Activated CD4-positive, alpha-beta memory T cell treated with anti-CD3 and anti-CD28 coated beads for 36 hours (primary cell): ENCODE results near the gene RBFOX2. TPM values are rescaled to one million over a fixed set of nuclear protein-coding genes. Genes with fewer than 3 reads are reported as not detected.
A peak's percentile ranks its signal among the peaks of the same experiment; 100 is the strongest.

Experiments
- CTCF ChIA-PET: fragments of 350-600 bp; sonication (Branson Sonifier 250); formaldehyde crosslinking; loops from one replicate; lab custom pipeline; 2021; ENCODE audit warnings: antibody characterized with exemption, inconsistent platforms; lab: Charles Lee
- POLR2A ChIA-PET: fragments of 350-600 bp; sonication (Branson Sonifier 250); formaldehyde crosslinking; loops from one replicate; lab custom pipeline; 2021; ENCODE audit warnings: antibody characterized with exemption; lab: Charles Lee
- DNase-seq: peaks from one replicate; pipeline ENCODE4 v3.0.0-alpha.2; 2020
- H3K27ac Mint-ChIP-seq: one replicate; pipeline ENCODE4 v1.8.0; 2021; ENCODE audit warnings: mixed read lengths
- H3K27me3 Mint-ChIP-seq: one replicate; pipeline ENCODE4 v1.8.0; 2021; ENCODE audit warnings: mixed read lengths
- H3K36me3 Mint-ChIP-seq: one replicate; pipeline ENCODE4 v1.8.0; 2021; ENCODE audit warnings: mixed read lengths
- H3K4me1 Mint-ChIP-seq: one replicate; pipeline ENCODE4 v1.8.0; 2021; ENCODE audit warnings: low read depth, mixed read lengths
- H3K4me3 Mint-ChIP-seq: one replicate; pipeline ENCODE4 v1.8.0; 2021; ENCODE audit warnings: mild to moderate bottlenecking, mixed read lengths
- H3K9me3 Mint-ChIP-seq: one replicate; pipeline ENCODE4 v1.8.0; 2021; ENCODE audit warnings: mixed read lengths
- intact Hi-C: fragments of 100-400 bp; cut with micrococcal nuclease; formaldehyde crosslinking; loops from one replicate; pipeline ENCODE4 v1.15.1; 2023
- total RNA-seq, 2 experiments: library from RNA; stranded (reverse); gene quantifications; one replicate each; pipeline ENCODE4 v1.2.3, GENCODE V29; 2021

Gene RBFOX2
- total RNA-seq, 2 experiments from 2014 or later: 4.3 to 4.6 TPM

DNA sequence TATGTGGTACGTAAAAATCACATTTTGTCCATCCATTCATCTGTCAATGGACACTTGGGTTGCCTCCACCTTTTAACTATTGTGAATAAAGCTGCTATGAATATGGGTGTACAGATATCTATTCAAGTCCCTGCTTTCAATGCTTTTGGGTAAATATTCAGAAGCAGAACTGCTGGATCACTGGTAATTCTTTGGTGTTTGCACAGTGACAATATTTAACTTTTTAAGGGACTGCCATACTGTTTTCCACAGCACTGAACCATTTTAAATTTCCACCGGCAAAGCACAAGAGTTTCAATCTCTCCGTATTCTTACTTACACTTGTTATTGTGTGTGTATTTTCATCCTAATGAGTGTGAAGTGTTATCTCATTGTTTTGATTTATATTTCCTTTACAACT lies 79.4 kb downstream of the RBFOX2 start:
- DNase-seq: no peak
- intact Hi-C loops: no loop called here
- Mint-ChIP-seq H3K9me3 (no peaks in the 10 kb centered on the region), H3K27me3 (no peaks in the 10 kb centered on the region), H3K27ac (no peak overlapping the region), H3K4me1 (no peaks in the 10 kb centered on the region), H3K36me3 (no peaks in the 10 kb centered on the region), H3K4me3 (no peak overlapping the region)
- ChIA-PET POLR2A (no interaction called here), CTCF (interaction anchor here (1.2 kb wide), 1 partner anchor 117 kb away, joined by 3 read pairs; no protein-coding TSS in a partner anchor)

DNA sequence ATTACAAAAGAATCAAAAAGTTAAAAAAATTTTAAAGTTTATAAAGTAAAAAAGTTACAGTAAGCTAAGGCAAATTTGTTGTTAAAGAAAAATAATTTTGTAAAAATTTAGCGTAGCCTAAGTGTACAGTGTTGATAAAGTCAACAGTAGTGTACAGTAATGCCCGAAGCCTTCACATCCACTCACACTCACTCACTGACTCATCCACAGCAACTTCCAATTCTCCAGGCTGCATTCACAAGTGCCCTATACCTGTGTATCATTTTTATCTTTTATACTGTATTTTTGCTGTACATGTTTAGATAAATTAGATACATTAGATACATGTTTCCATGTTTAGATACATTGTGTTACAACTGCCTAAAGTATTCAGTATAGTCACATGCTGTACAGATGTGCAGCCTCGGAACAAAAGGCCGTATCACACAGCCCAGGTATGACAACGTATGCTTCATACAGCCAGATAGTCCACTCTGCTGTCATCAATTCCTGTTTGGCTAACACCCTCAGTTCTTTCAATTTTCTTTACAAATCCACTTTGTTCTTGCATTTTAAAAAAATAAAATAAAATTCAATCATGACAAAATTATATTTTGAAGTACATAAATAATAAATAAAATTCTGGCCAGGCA lies 80.7 kb downstream of the RBFOX2 start:
- Mint-ChIP-seq H3K36me3 (no peaks in the 10 kb centered on the region), H3K27ac (no peak overlapping the region), H3K9me3 (no peaks in the 10 kb centered on the region), H3K4me3 (no peak overlapping the region), H3K27me3 (no peaks in the 10 kb centered on the region), H3K4me1 (no peaks in the 10 kb centered on the region)
- CTCF ChIA-PET: interaction anchor here (0.8 kb wide), 1 partner anchor 118 kb away, joined by 4 read pairs; no protein-coding TSS in a partner anchor
- POLR2A ChIA-PET: no interaction called here
- intact Hi-C loops: no loop called here
- no peak for DNase-seq

DNA sequence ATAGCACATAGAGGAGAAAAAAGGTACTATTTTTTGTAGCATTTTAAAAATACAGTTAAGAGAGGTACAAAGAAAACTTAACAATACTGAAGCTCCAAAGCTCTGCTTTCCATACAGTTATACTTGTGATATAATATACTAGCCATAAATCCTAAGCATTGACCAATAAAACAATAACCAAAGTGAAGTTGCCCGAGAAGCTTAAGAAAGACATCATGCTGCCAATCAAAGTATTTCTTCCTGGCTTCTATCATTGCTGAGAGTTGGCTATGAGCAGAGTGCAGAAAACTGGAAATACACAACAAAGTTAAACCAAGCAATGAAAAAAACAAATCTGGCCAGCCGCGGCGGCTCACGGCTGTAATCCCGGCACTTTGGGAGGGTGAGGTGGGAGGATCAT lies 84.2 kb downstream of the RBFOX2 start:
- DNase-seq: no peak
- intact Hi-C loops: no loop called here
- ChIA-PET CTCF (interaction anchor here (1.0 kb wide), 1 partner anchor 12 kb away, joined by 3 read pairs; no protein-coding TSS in a partner anchor), POLR2A (no interaction called here)
- Mint-ChIP-seq H3K9me3 (no peaks in the 10 kb centered on the region), H3K27me3 (peaks cover 8% of the 10 kb centered on the region), H3K4me1 (no peaks in the 10 kb centered on the region), H3K36me3 (no peaks in the 10 kb centered on the region), H3K27ac (no peak overlapping the region), H3K4me3 (no peak overlapping the region)

DNA sequence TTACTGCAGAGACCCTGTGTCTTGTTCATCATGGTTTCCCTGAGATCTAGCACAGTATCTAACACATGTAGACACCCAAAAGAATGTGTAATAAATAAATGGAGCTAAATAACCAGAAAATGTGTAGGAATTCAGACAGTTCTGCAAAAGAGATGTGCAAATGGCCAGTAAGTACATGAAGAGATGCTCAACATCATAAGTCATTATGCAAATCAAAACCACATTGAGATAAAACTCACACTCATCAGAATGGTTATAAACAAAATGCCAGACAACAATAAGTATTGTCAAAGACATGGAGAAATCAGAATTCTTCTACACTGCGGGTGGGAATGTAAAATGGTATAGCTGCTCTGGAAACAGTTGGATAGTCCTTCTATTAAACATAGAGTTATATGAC lies 88.5 kb downstream of the RBFOX2 start:
- H3K36me3 Mint-ChIP-seq: no peaks in the 10 kb centered on the region
- no peak for DNase-seq
- ChIA-PET CTCF (no interaction called here), POLR2A (no interaction called here)
- H3K4me1 Mint-ChIP-seq: no peaks in the 10 kb centered on the region
- H3K4me3 Mint-ChIP-seq: no peak overlapping the region
- intact Hi-C loops: no loop called here
- peaks cover 8% of the 10 kb centered on the region for H3K27me3 Mint-ChIP-seq
- H3K27ac Mint-ChIP-seq: no peak overlapping the region
- no peaks in the 10 kb centered on the region for H3K9me3 Mint-ChIP-seq

DNA sequence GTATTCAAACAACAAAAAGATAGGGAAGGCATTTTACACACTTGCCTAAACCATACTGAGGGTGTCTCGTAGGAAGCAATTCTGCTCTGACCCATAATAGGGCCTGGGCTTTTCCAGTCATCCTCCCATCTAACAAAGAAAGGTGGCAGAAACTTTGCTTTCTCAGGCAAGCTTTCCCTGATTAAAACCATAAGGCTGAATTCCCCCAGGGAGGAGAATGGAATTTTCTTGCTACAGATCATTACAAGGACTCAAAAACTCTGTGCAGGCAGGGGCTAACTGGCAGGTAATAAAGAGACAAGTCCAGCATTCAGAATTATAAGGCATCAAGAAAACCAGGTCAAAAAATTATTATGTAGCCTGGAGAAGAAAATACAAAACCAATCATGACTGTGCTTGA lies 90.4 kb downstream of the RBFOX2 start:
- intact Hi-C loops: no loop called here
- ChIA-PET CTCF (no interaction called here), POLR2A (no interaction called here)
- Mint-ChIP-seq H3K4me1 (no peaks in the 10 kb centered on the region), H3K27me3 (peaks cover 8% of the 10 kb centered on the region), H3K36me3 (no peaks in the 10 kb centered on the region), H3K4me3 (no peak overlapping the region), H3K27ac (no peak overlapping the region), H3K9me3 (no peaks in the 10 kb centered on the region)
- no peak for DNase-seq

DNA sequence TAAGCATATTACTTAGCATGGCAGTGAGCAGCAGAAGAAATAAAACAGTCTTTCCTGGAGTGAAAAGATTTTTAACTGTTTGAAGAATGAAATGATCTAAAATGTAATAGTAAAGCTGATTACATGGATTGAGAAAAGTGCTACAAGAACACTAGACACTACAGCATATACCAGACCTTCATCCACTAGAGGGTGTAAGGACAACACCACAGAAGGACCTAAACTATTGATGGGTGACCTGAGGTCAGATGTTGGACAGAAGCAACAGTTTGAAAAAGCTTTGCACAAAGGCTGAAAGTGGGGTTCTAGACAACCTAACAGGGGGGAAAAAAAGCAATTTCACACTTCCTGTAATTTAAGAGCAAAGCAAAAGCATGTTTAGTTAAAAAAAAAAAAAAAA lies 97.7 kb downstream of the RBFOX2 start:
- Mint-ChIP-seq H3K4me3 (no peak overlapping the region), H3K9me3 (no peaks in the 10 kb centered on the region), H3K36me3 (no peaks in the 10 kb centered on the region), H3K27ac (no peak overlapping the region), H3K4me1 (no peaks in the 10 kb centered on the region), H3K27me3 (peaks cover 5% of the 10 kb centered on the region)
- intact Hi-C loops: loop anchor here (1.0 to 2.0 kb wide), 2 partner anchors 135 to 194 kb away; no protein-coding TSS in a partner anchor
- POLR2A ChIA-PET: no interaction called here
- CTCF ChIA-PET: interaction anchor here (0.6 to 2.5 kb wide), 6 partner anchors 130 to 193 kb away, joined by 3 to 12 read pairs (median 4); no protein-coding TSS in a partner anchor
- DNase-seq: no peak

DNA sequence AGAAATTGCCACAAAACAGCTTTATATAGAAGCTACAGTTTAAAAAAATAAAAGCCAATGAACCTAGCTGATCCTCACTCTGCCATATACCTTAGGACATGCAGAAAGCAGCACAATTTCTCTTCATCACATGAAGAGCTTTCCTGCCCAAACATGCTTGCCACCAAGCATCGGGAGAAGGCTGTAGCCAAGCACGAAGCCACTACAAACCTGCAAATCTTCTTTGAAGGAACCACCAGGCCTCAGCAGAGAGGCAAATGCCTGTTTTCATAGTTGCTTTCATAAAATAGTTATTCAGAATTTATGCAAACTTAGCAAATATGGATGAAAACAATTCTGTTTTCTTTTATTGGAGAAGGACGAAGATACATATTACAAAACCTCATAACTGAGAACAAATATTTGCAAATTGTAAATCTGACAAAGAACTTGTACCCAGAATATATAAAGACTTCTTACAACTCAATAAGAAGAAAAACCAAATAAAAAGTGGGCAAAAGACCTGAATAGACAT lies 100.3 kb downstream of the RBFOX2 start:
- intact Hi-C loops: no loop called here
- CTCF ChIA-PET: interaction anchor here (0.6 to 1.1 kb wide), 3 partner anchors 59 to 246 kb away, joined by 3 read pairs; no protein-coding TSS in a partner anchor

DNA sequence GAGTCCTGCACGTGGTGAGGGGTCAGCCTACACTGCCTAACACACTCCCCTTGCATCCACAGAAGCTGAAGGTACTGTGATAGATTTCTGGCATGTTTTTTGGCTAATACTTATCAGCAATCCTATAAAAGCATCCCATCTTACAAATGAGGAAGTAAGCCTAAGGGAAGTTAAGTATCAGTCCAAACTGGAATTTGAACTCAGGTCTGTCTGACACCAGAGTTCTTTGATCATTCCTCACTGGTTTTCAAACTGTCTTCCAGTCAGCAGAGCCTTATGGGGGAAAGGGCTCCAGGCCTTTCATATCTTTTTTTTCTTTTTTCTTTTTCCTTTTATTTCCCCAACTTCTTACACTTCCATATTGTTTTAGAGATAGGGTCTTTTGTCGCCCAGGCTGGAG lies 105.6 kb downstream of the RBFOX2 start:
- H3K27ac Mint-ChIP-seq: no peak overlapping the region
- peaks cover 7% of the 10 kb centered on the region for H3K27me3 Mint-ChIP-seq
- intact Hi-C loops: no loop called here
- H3K4me1 Mint-ChIP-seq: peaks cover 3% of the 10 kb centered on the region
- H3K36me3 Mint-ChIP-seq: no peaks in the 10 kb centered on the region
- DNase-seq: no peak
- no peaks in the 10 kb centered on the region for H3K9me3 Mint-ChIP-seq
- ChIA-PET CTCF (interaction anchor here (0.5 to 3.3 kb wide), 4 partner anchors 142 to 572 kb away, joined by 3 to 17 read pairs (median 4); no protein-coding TSS in a partner anchor), POLR2A (interaction anchor here (1.6 kb wide), 1 partner anchor 21 kb away, joined by 4 read pairs; no protein-coding TSS in a partner anchor)
- no peak overlapping the region for H3K4me3 Mint-ChIP-seq

More for the DNA sequence above, 100.3 kb downstream of the RBFOX2 start:
- no peak for DNase-seq
- no peaks in the 10 kb centered on the region for H3K4me1 Mint-ChIP-seq
- no peak overlapping the region for H3K27ac Mint-ChIP-seq
- POLR2A ChIA-PET: no interaction called here
- H3K36me3 Mint-ChIP-seq: no peaks in the 10 kb centered on the region
- H3K9me3 Mint-ChIP-seq: no peaks in the 10 kb centered on the region
- H3K4me3 Mint-ChIP-seq: no peak overlapping the region
- H3K27me3 Mint-ChIP-seq: peaks cover 5% of the 10 kb centered on the region

DNA sequence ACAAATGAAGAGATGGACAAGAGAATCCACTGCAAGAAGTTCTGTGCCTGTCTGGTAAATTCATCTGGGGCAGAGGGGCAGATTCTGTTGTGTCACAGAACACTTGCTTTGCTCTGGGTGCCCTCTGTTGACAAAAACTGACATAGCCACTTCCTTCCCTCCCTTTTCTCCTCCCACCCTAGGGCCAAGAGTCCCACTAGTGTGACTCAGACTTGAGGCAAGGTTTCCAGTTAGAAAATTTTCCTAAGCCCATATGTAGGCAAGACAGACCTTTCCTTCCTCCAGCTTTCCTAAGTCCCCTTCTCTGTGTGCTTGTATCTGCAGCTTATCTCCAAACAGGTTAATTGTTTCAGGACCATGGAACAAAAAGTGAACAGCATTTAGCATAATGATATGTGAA lies 106.8 kb downstream of the RBFOX2 start:
- H3K36me3 Mint-ChIP-seq: no peaks in the 10 kb centered on the region
- H3K4me1 Mint-ChIP-seq: peaks cover 3% of the 10 kb centered on the region
- H3K27me3 Mint-ChIP-seq: peaks cover 4% of the 10 kb centered on the region
- CTCF ChIA-PET: interaction anchor here (0.7 to 3.3 kb wide), 4 partner anchors 75 to 301 kb away, joined by 3 to 17 read pairs (median 4); no protein-coding TSS in a partner anchor
- intact Hi-C loops: loop anchor here (1.0 kb wide), 1 partner anchor 294 kb away; no protein-coding TSS in a partner anchor
- no peak overlapping the region for H3K27ac Mint-ChIP-seq
- H3K4me3 Mint-ChIP-seq: no peak overlapping the region
- DNase-seq: peak; percentile 56
- POLR2A ChIA-PET: interaction anchor here (1.6 kb wide), 1 partner anchor 20 kb away, joined by 4 read pairs; no protein-coding TSS in a partner anchor
- H3K9me3 Mint-ChIP-seq: no peaks in the 10 kb centered on the region

DNA sequence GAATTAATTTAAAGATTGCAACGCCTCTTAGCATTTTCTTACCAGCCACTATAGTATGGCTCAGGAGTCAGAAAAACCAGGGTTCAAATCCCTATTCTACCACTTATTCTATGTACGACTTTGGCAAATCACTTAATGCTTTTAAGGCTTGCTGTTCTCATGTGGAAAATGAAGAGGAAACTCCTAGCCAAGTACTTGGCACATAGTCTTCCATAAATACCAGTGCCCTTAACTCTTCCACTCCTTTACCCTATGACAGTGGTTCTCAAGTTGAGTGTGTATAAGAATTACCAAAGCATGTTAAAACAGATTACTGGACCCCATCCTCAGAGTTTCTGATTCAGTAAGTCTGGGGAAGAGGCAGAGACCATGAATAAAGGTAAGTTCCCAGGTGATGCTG lies 107.6 kb downstream of the RBFOX2 start:
- no peak for DNase-seq
- Mint-ChIP-seq H3K4me1 (peaks cover 3% of the 10 kb centered on the region), H3K4me3 (no peak overlapping the region), H3K27ac (no peak overlapping the region), H3K36me3 (no peaks in the 10 kb centered on the region), H3K27me3 (peaks cover 2% of the 10 kb centered on the region), H3K9me3 (no peaks in the 10 kb centered on the region)
- ChIA-PET CTCF (interaction anchor here (3.3 kb wide), 1 partner anchor 294 kb away, joined by 17 read pairs; no protein-coding TSS in a partner anchor), POLR2A (no interaction called here)
- intact Hi-C loops: loop anchor here (1.0 kb wide), 1 partner anchor 294 kb away; no protein-coding TSS in a partner anchor

DNA sequence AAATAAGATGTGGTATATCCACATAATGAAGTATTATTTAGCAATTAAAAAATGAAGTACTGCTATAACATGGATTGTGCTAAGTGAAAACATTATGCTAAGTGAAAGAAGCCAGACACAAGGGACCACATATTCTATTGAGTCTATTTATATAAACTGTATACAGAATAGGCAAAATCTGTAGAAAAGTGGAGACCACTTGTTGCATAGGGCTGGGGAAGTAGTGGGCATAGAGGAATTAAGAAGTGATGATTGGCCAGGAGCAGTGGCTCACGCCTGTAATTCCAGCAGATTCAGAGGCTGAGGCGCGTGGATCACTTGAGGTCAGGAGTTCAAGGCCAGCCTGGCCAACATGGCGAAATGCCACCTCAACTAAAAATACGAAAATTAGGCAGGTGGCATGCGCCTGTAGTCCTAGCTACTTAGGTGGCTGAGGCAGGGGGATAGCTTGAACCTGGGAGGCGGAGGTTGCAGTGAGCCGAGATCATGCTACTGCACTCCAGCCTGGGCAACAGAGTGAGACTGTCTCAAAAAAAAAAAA lies 109.6 kb downstream of the RBFOX2 start:
- no peak overlapping the region for H3K27ac Mint-ChIP-seq
- no peak overlapping the region for H3K4me3 Mint-ChIP-seq
- intact Hi-C loops: no loop called here
- H3K4me1 Mint-ChIP-seq: peaks cover 13% of the 10 kb centered on the region
- ChIA-PET POLR2A (no interaction called here), CTCF (interaction anchor here (1.1 to 2.5 kb wide), 2 partner anchors 146 to 292 kb away, joined by 4 to 9 read pairs; no protein-coding TSS in a partner anchor)
- no peaks in the 10 kb centered on the region for H3K9me3 Mint-ChIP-seq
- H3K27me3 Mint-ChIP-seq: peaks cover 8% of the 10 kb centered on the region
- no peaks in the 10 kb centered on the region for H3K36me3 Mint-ChIP-seq
- no peak for DNase-seq

DNA sequence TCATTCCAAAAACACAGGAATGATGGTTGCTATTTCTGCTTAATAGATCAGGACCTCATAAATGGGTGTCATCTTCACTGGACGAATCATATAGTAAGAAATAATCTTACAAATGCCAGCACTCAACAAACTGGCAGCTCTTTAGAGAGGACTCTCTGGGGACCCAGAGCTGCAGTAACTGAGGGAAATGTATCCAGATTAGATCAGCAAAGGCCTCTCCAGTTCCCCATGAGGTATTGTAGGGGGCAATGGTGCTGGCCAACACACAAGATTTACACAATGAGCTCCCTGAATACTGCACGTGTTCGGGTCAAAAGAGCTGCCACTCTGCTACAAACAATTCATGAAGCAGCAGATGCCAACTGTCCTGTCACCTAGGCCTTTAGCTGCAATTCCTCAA lies 110.2 kb downstream of the RBFOX2 start:
- H3K27me3 Mint-ChIP-seq: peaks cover 11% of the 10 kb centered on the region
- H3K4me3 Mint-ChIP-seq: no peak overlapping the region
- ChIA-PET CTCF (interaction anchor here (2.5 kb wide), 1 partner anchor 291 kb away, joined by 9 read pairs; no protein-coding TSS in a partner anchor), POLR2A (no interaction called here)
- no peak for DNase-seq
- H3K36me3 Mint-ChIP-seq: no peaks in the 10 kb centered on the region
- peaks cover 13% of the 10 kb centered on the region for H3K4me1 Mint-ChIP-seq
- intact Hi-C loops: no loop called here
- no peaks in the 10 kb centered on the region for H3K9me3 Mint-ChIP-seq
- H3K27ac Mint-ChIP-seq: no peak overlapping the region
